ENCODE results near the gene XYLB. TPM values are rescaled to one million over a fixed set of nuclear protein-coding genes. Genes with fewer than 3 reads are reported as not detected.

XYLB gene
- total RNA-seq, 2 donors from 2014 or later = 4.7 to 6.3 TPM

GRCh38 chr3:38323060-38323459 is 23.5 kb upstream of the XYLB start:
- Histone ChIP-seq H3K9ac (ENCODE audit: extremely low read depth, low read length, poor library complexity, severe bottlenecking) (no peak overlapping the region), H3K4me1 (ENCODE audit: control insufficient read depth, insufficient read depth, low read length) (no peaks in the 10 kb centered on the region), H3K9me3 (ENCODE audit: control insufficient read depth, low read length) (peaks cover 11% of the 10 kb centered on the region), H3K4me3 (ENCODE audit: low read length) (no peak overlapping the region), H3K36me3 (ENCODE audit: control insufficient read depth, insufficient read depth, low read length) (no peaks in the 10 kb centered on the region), H3K27ac (ENCODE audit: low read depth, low read length) (no peak overlapping the region), H3K27me3 (ENCODE audit: control insufficient read depth, insufficient read depth, low read length, poor library complexity, severe bottlenecking) (no peaks in the 10 kb centered on the region)
- peaks cover 12% of the 10 kb centered on the region for H3K9me3 Mint-ChIP-seq
- no peaks in the 10 kb centered on the region for H3K36me3 Mint-ChIP-seq (ENCODE audit: low read depth)
- H3K27me3 Mint-ChIP-seq (ENCODE audit: insufficient read depth) = peaks cover 10% of the 10 kb centered on the region
- no peaks in the 10 kb centered on the region for H3K4me1 Mint-ChIP-seq
- DNase-seq = no peak
- no peak overlapping the region for H3K4me3 Mint-ChIP-seq
- TF ChIP-seq CTCF (conservative IDR thresholded peaks at IDR 0.05) = no peak
- WGBS, 2 experiments (ENCODE audit: insufficient coverage in 1 of 2, insufficient read length in 1 of 2) = 94% methylated on average over 1 of the region's 1 CpG; no CpG with 5 or more reads in 1 of the 2 experiments
- H3K27ac Mint-ChIP-seq = no peak overlapping the region

GRCh38 chr3:38325256-38325655 is 21.3 kb upstream of the XYLB start:
- peaks cover 15% of the 10 kb centered on the region for H3K9me3 Mint-ChIP-seq
- DNase-seq = no peak
- WGBS, 2 experiments (ENCODE audit: insufficient coverage in 1 of 2, insufficient read length in 1 of 2) = 84% methylated on average over 2 of the region's 2 CpGs; no CpG with 5 or more reads in 1 of the 2 experiments

GRCh38 chr3:38327335-38328009 is 19.1 kb upstream of the XYLB start:
- no peak overlapping the region for H3K27ac ChIP-seq (ENCODE audit: low read depth, low read length)
- no peak overlapping the region for H3K9ac ChIP-seq (ENCODE audit: extremely low read depth, low read length, poor library complexity, severe bottlenecking)
- no peaks in the 10 kb centered on the region for H3K27me3 ChIP-seq (ENCODE audit: control insufficient read depth, insufficient read depth, low read length, poor library complexity, severe bottlenecking)
- DNase-seq = no peak
- H3K36me3 Mint-ChIP-seq (ENCODE audit: low read depth) = no peaks in the 10 kb centered on the region
- H3K36me3 ChIP-seq (ENCODE audit: control insufficient read depth, insufficient read depth, low read length) = no peaks in the 10 kb centered on the region
- H3K4me3 Mint-ChIP-seq = no peak overlapping the region
- no peak for TF ChIP-seq CTCF (conservative IDR thresholded peaks at IDR 0.05)
- H3K9me3 ChIP-seq (ENCODE audit: control insufficient read depth, low read length) = peaks cover 11% of the 10 kb centered on the region
- peaks cover 11% of the 10 kb centered on the region for H3K9me3 Mint-ChIP-seq
- no peak overlapping the region for H3K27ac Mint-ChIP-seq
- no peak overlapping the region for H3K4me3 ChIP-seq (ENCODE audit: low read length)
- no peaks in the 10 kb centered on the region for H3K4me1 Mint-ChIP-seq
- H3K4me1 ChIP-seq (ENCODE audit: control insufficient read depth, insufficient read depth, low read length) = no peaks in the 10 kb centered on the region
- H3K27me3 Mint-ChIP-seq (ENCODE audit: insufficient read depth) = peaks cover 10% of the 10 kb centered on the region

More at GRCh38 chr3:38325256-38325655, 21.3 kb upstream of the XYLB start:
- H3K36me3 ChIP-seq (ENCODE audit: control insufficient read depth, insufficient read depth, low read length) = no peaks in the 10 kb centered on the region
- no peak overlapping the region for H3K27ac Mint-ChIP-seq
- H3K36me3 Mint-ChIP-seq (ENCODE audit: low read depth) = no peaks in the 10 kb centered on the region
- H3K4me1 Mint-ChIP-seq = no peaks in the 10 kb centered on the region
- no peaks in the 10 kb centered on the region for H3K4me1 ChIP-seq (ENCODE audit: control insufficient read depth, insufficient read depth, low read length)
- no peak overlapping the region for H3K9ac ChIP-seq (ENCODE audit: extremely low read depth, low read length, poor library complexity, severe bottlenecking)
- H3K27me3 Mint-ChIP-seq (ENCODE audit: insufficient read depth) = peaks cover 12% of the 10 kb centered on the region
- H3K27ac ChIP-seq (ENCODE audit: low read depth, low read length) = no peak overlapping the region
- TF ChIP-seq CTCF (conservative IDR thresholded peaks at IDR 0.05) = no peak
- no peak overlapping the region for H3K4me3 Mint-ChIP-seq
- no peaks in the 10 kb centered on the region for H3K27me3 ChIP-seq (ENCODE audit: control insufficient read depth, insufficient read depth, low read length, poor library complexity, severe bottlenecking)
- no peak overlapping the region for H3K4me3 ChIP-seq (ENCODE audit: low read length)
- H3K9me3 ChIP-seq (ENCODE audit: control insufficient read depth, low read length) = peaks cover 11% of the 10 kb centered on the region

Data from endodermal cell (in vitro differentiated cells).